A549 (cell line): ENCODE measurements around the gene CLGN. TPM values are rescaled to one million over a fixed set of nuclear protein-coding genes. Genes with fewer than 3 reads are reported as not detected.

Experiments used
- ATAC-seq, 2 experiments: fragments of 200-7000 bp in 1 of 2; fragments of >200 bp in 1 of 2; cut with Nextera tagmentation in 1 of 2; cut with Tn5 transposase in 1 of 2; 3 replicates each; pipeline versions ENCODE4 v1.8.0 to v1.9.1; 2018 to 2020; ENCODE audit warnings: mild to moderate bottlenecking in 1 of 2, moderate library complexity in 1 of 2
- CTCF ChIA-PET: fragments of 300-600 bp; sonication (Branson Sonifier 250); formaldehyde crosslinking; extraction: SDS; loops from one replicate; lab custom pipeline; 2021; ENCODE audit warnings: antibody characterized with exemption, inconsistent platforms; lab: Yijun Ruan, JAX
- POLR2A ChIA-PET: fragments of 350-600 bp; formaldehyde crosslinking; extraction: SDS; loops from one replicate; lab custom pipeline; 2021; ENCODE audit warnings: antibody characterized with exemption, inconsistent platforms; lab: Yijun Ruan, JAX
- DNase-seq, 2 experiments: peaks; one replicate each; pipeline versions ENCODE4 v3.0.0 to v3.0.0-alpha.2; 2011 to 2016; ENCODE audit warnings: low read depth in 1 of 2, low spot score in 1 of 2
- FAIRE-seq: peaks from 2 replicates; lab custom pipeline; 2011; peaks lifted over from hg19 to GRCh38; lab: Jason Lieb, UNC
- H3K27ac ChIP-seq, 2 experiments: fragments of >200 bp; sonication (Bioruptor Twin); formaldehyde crosslinking; 3 replicates each; pipeline ENCODE4 v1.5.1; 2016 to 2017
- H3K4me1 ChIP-seq: fragments of >200 bp; sonication (Bioruptor Twin); formaldehyde crosslinking; 3 replicates; pipeline ENCODE4 v1.6.1; 2016
- H3K4me2 ChIP-seq: fragments of >200 bp; sonication (Bioruptor Twin); formaldehyde crosslinking; 3 replicates; pipeline ENCODE4 v1.6.1; 2016
- H3K4me3 ChIP-seq: fragments of >200 bp; sonication (Bioruptor Twin); formaldehyde crosslinking; 3 replicates; pipeline ENCODE4 v1.5.1; 2016
- H3K9me3 ChIP-seq: fragments of >200 bp; sonication (Bioruptor Twin); formaldehyde crosslinking; 3 replicates; pipeline ENCODE4 v1.6.1; 2016
- BHLHE40 ChIP-seq: IDR thresholded peaks from 2 replicates; pipeline ENCODE4 v1.6.1; 2012; ENCODE audit warnings: low read depth, low read length, inconsistent platforms
- EHF ChIP-seq: fragments of 250-450 bp; sonication (Bioruptor Pico); IDR thresholded peaks from 2 replicates; pipeline ENCODE4 v1.5.0; 2020; ENCODE audit warnings: mild to moderate bottlenecking
- EP300 ChIP-seq, 2 experiments: fragments of >200 bp; sonication (Bioruptor Twin); formaldehyde crosslinking; IDR thresholded peaks; 2 replicates in 1 of 2; 3 replicates in 1 of 2; pipeline ENCODE4 v1.6.1; 2016 to 2017
- FOSB ChIP-seq: fragments of 250-450 bp; sonication (Bioruptor Pico); IDR thresholded peaks from 2 replicates; pipeline ENCODE4 v1.5.0; 2020; ENCODE audit warnings: mild to moderate bottlenecking, moderate library complexity
- FOSL2 ChIP-seq, 2 experiments: fragments of 450-650 bp in 1 of 2; fragments of >200 bp in 1 of 2; sonication (Bioruptor Twin) in 1 of 2; formaldehyde crosslinking; IDR thresholded peaks; 2 replicates each; pipeline versions ENCODE4 v1.5.0 to v1.6.1; 2016 to 2020; ENCODE audit warnings: mild to moderate bottlenecking in 1 of 2, moderate library complexity in 1 of 2
- FOXS1 ChIP-seq: fragments of 250-450 bp; sonication (Bioruptor Pico); IDR thresholded peaks from 2 replicates; pipeline ENCODE4 v1.5.0; 2020; ENCODE audit warnings: mild to moderate bottlenecking, moderate library complexity
- JUNB ChIP-seq: fragments of >200 bp; sonication (Bioruptor Twin); formaldehyde crosslinking; IDR thresholded peaks from 2 replicates; pipeline ENCODE4 v1.6.1; 2016
- KDM5A ChIP-seq: fragments of 200-600 bp; sonication (generic); IDR thresholded peaks from 2 replicates; pipeline ENCODE4 v1.6.1; 2016; ENCODE audit warnings: antibody characterized with exemption, mild to moderate bottlenecking
- MAFK ChIP-seq: fragments of 450-650 bp; IDR thresholded peaks from 2 replicates; pipeline ENCODE4 v1.6.1; 2014; ENCODE audit not compliant: partially characterized antibody
- PHF8 ChIP-seq: fragments of 200-600 bp; sonication (generic); IDR thresholded peaks from 2 replicates; pipeline ENCODE4 v1.6.1; 2016; ENCODE audit warnings: low read depth, mild to moderate bottlenecking, antibody characterized with exemption, moderate library complexity, borderline replicate concordance
- POLR2AphosphoS2 ChIP-seq: conservative IDR thresholded peaks from 2 replicates; pipeline ENCODE4 v1.6.1; 2012; ENCODE audit warnings: low read length, improper control_type of control experiment, inconsistent platforms
- SMC3 ChIP-seq: fragments of >200 bp; sonication (Bioruptor Twin); formaldehyde crosslinking; IDR thresholded peaks from 3 replicates; pipeline ENCODE4 v1.6.1; 2018; ENCODE audit warnings: inconsistent platforms
- TFCP2L1 ChIP-seq: fragments of 250-450 bp; sonication (Bioruptor Pico); IDR thresholded peaks from 2 replicates; pipeline ENCODE4 v1.5.0; 2021; ENCODE audit warnings: mild to moderate bottlenecking
- WGBS: methylation state at CpG from one replicate; pipeline ENCODE4 v1.1.6; 2017; ENCODE audit errors: missing lambda C conversion rate; 5-methylcytosine and 5-hydroxymethylcytosine counted together
- polyA plus RNA-seq, 4 experiments: library from polyadenylated mRNA; depleted of rRNA in 3 of 4; stranded (reverse); fragments of >200 nt; fragmentation: RNase III in 1 of 4; extraction: RNeasy Plus Mini Kit Qiagen cat#74134 plus additional on column Dnase treatment in 1 of 4; gene quantifications; 2 replicates in 3 of 4; 3 replicates in 1 of 4; pipeline ENCODE4 v1.2.3, GENCODE V29; 2011 to 2017
- TF ChIP-seq, protein P1 (sequence below): fragments of 200-600 bp; sonication (generic); IDR thresholded peaks from 2 replicates; pipeline ENCODE4 v1.6.1; 2016; ENCODE audit warnings: antibody characterized with exemption, mild to moderate bottlenecking, moderate library complexity
- TF ChIP-seq, protein P2 (sequence below): fragments of 450-650 bp; IDR thresholded peaks from 2 replicates; pipeline ENCODE4 v1.6.1; 2014; ENCODE audit warnings: antibody characterized with exemption
- TF ChIP-seq, protein P3 (sequence below): IDR thresholded peaks from 2 replicates; pipeline ENCODE4 v1.6.1; 2012; ENCODE audit warnings: low read depth, borderline replicate concordance

Gene CLGN
- polyA plus RNA-seq, 2 of the 4 experiments (the other 2 are of a cell fraction): 8.4 to 30.9 TPM

DNA sequence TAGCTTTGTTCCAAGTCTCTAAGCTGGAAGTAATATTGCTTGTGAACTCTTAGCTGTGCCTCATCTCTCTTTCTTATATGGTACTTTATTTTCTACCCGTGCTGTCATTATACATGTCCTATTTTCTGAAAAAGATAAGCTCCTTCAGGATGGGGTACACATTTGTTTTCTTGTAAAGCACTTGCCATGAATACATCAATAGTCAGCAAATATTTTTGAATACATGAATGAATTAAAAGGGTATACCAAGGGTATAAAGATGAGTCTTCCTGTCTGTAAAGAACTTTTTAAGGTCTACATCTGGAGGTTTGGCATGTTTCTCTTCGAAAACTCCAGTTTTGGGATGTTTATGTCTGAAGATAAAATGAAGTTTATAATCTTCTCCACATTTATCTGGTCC, 27.3 kb downstream of the CLGN start:
- TF ChIP-seq MAFK: peak; percentile 77
- no peak for TF ChIP-seq FOXS1 (CRISPR knock-in tag)
- WGBS: 63% methylated on average over 2 of the region's 2 CpGs
- FAIRE-seq: no peak
- no peaks in the 10 kb centered on the region for H3K4me1 ChIP-seq
- no peaks in the 10 kb centered on the region for H3K9me3 ChIP-seq
- ATAC-seq: no peak
- H3K27ac ChIP-seq: no peak overlapping the region
- no peak for DNase-seq
- H3K4me2 ChIP-seq: no peak overlapping the region
- CTCF ChIA-PET: no interaction called here
- H3K4me3 ChIP-seq: no peak overlapping the region
- POLR2A ChIA-PET: no interaction called here

DNA sequence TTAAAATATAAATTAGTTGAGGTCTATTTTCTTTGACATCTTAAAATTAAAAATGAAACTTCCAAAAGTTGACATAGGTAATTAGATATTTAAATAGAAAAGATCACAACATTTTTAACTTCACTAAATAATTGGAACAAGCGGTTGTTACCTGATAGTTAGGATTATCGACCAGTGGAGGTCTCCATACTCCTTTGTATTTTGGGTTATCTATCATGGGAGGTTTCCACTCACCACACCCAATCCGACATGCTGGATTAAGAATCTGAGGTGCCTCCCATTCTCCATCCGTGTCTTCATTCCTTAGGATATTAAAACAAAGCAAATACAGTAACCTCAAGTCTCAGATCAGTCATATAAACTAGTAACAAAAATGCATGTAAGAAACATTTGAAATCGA, 31.8 kb downstream of the CLGN start:
- ATAC-seq: no peak
- no peak for DNase-seq

DNA sequence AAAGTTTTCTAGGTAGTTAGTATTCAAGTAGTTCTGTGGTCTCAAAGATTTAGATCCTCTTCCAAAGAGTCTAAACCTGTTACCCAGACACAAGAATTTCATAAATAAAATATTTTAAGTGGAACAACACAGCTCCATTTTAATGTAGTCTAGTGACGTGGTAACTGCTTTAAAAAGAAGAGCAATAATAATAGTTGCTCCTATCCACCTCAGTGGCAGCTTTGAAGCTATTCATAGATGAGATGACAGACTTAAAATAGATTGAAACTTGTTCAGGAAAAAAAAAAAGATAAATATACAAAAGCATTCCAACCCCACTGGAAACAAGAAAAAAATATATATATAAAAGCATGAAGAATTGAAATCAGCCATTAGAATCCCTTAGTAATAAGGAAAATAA, 39.4 kb downstream of the CLGN start:
- ATAC-seq (no peak), DNase-seq (no peak), FAIRE-seq (no peak)
- no peak overlapping the region for H3K4me3 ChIP-seq
- no peaks in the 10 kb centered on the region for H3K9me3 ChIP-seq
- TF ChIP-seq EP300 (IDR thresholded peaks at IDR 0.05): no peak
- no peak for TF ChIP-seq POLR2AphosphoS2
- no peak for TF ChIP-seq EHF (CRISPR knock-in tag)
- TF ChIP-seq, protein P1, sequence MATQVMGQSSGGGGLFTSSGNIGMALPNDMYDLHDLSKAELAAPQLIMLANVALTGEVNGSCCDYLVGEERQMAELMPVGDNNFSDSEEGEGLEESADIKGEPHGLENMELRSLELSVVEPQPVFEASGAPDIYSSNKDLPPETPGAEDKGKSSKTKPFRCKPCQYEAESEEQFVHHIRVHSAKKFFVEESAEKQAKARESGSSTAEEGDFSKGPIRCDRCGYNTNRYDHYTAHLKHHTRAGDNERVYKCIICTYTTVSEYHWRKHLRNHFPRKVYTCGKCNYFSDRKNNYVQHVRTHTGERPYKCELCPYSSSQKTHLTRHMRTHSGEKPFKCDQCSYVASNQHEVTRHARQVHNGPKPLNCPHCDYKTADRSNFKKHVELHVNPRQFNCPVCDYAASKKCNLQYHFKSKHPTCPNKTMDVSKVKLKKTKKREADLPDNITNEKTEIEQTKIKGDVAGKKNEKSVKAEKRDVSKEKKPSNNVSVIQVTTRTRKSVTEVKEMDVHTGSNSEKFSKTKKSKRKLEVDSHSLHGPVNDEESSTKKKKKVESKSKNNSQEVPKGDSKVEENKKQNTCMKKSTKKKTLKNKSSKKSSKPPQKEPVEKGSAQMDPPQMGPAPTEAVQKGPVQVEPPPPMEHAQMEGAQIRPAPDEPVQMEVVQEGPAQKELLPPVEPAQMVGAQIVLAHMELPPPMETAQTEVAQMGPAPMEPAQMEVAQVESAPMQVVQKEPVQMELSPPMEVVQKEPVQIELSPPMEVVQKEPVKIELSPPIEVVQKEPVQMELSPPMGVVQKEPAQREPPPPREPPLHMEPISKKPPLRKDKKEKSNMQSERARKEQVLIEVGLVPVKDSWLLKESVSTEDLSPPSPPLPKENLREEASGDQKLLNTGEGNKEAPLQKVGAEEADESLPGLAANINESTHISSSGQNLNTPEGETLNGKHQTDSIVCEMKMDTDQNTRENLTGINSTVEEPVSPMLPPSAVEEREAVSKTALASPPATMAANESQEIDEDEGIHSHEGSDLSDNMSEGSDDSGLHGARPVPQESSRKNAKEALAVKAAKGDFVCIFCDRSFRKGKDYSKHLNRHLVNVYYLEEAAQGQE: no peak
- TF ChIP-seq, protein P2, sequence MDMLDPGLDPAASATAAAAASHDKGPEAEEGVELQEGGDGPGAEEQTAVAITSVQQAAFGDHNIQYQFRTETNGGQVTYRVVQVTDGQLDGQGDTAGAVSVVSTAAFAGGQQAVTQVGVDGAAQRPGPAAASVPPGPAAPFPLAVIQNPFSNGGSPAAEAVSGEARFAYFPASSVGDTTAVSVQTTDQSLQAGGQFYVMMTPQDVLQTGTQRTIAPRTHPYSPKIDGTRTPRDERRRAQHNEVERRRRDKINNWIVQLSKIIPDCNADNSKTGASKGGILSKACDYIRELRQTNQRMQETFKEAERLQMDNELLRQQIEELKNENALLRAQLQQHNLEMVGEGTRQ: no peak
- CTCF ChIA-PET: no interaction called here
- 88% methylated on average over 1 of the region's 1 CpG for WGBS
- H3K4me1 ChIP-seq: no peaks in the 10 kb centered on the region
- POLR2A ChIA-PET: no interaction called here
- no peak overlapping the region for H3K4me2 ChIP-seq
- no peak overlapping the region for H3K27ac ChIP-seq

More for the DNA sequence above, 31.8 kb downstream of the CLGN start:
- FAIRE-seq: no peak
- POLR2A ChIA-PET: no interaction called here
- H3K27ac ChIP-seq: no peak overlapping the region
- 61% methylated on average over 5 of the region's 5 CpGs for WGBS
- no peaks in the 10 kb centered on the region for H3K4me1 ChIP-seq
- CTCF ChIA-PET: no interaction called here
- no peak for TF ChIP-seq EP300 (IDR thresholded peaks at IDR 0.05)
- no peak for TF ChIP-seq PHF8
- TF ChIP-seq SMC3: no peak
- TF ChIP-seq FOSL2 (IDR thresholded peaks at IDR 0.05): no peak
- TF ChIP-seq FOSL2 (CRISPR knock-in tag; IDR thresholded peaks at IDR 0.05): no peak
- TF ChIP-seq POLR2AphosphoS2: no peak
- TF ChIP-seq BHLHE40: no peak
- TF ChIP-seq FOSB (CRISPR knock-in tag): no peak
- no peak for TF ChIP-seq JUNB
- no peak for TF ChIP-seq FOXS1 (CRISPR knock-in tag)
- TF ChIP-seq, protein P3, sequence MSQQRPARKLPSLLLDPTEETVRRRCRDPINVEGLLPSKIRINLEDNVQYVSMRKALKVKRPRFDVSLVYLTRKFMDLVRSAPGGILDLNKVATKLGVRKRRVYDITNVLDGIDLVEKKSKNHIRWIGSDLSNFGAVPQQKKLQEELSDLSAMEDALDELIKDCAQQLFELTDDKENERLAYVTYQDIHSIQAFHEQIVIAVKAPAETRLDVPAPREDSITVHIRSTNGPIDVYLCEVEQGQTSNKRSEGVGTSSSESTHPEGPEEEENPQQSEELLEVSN: no peak
- no peak for TF ChIP-seq TFCP2L1 (CRISPR knock-in tag)
- no peak for TF ChIP-seq KDM5A
- no peaks in the 10 kb centered on the region for H3K9me3 ChIP-seq
- no peak overlapping the region for H3K4me2 ChIP-seq
- no peak overlapping the region for H3K4me3 ChIP-seq
